IMR-90 (cell line): ENCODE data around the gene TMCC3.

Experiments
- BHLHE40 ChIP-seq: fragments of 150-350 bp; IDR thresholded peaks from 2 replicates; pipeline ENCODE4 v1.6.1; 2016; ENCODE audit warnings: mild to moderate bottlenecking, low read depth, low read length
- CEBPB ChIP-seq: IDR thresholded peaks from 2 replicates; pipeline ENCODE4 v1.6.1; 2012; ENCODE audit warnings: low read depth, low read length, improper control_type of control experiment
- CHD1 ChIP-seq: IDR thresholded peaks from 2 replicates; pipeline ENCODE4 v1.6.1; 2012; ENCODE audit warnings: low read depth, low read length, improper control_type of control experiment
- CTCF ChIP-seq: conservative IDR thresholded peaks from 2 replicates; pipeline ENCODE4 v1.5.1; 2012; ENCODE audit warnings: mild to moderate bottlenecking, low read depth, low read length, improper control_type of control experiment
- ELK1 ChIP-seq: fragments of 150-350 bp; IDR thresholded peaks from 2 replicates; pipeline ENCODE4 v1.6.1; 2016; ENCODE audit warnings: low read depth, mild to moderate bottlenecking, low read length, moderate library complexity, borderline replicate concordance
- FOS ChIP-seq: fragments of 150-350 bp; IDR thresholded peaks from 2 replicates; pipeline ENCODE4 v1.6.1; 2016; ENCODE audit warnings: low read depth, low read length
- MAFK ChIP-seq: IDR thresholded peaks from 2 replicates; pipeline ENCODE4 v1.6.1; 2012; ENCODE audit warnings: low read depth, low read length, improper control_type of control experiment
- MAZ ChIP-seq: IDR thresholded peaks from 2 replicates; pipeline ENCODE4 v1.6.1; 2012; ENCODE audit warnings: low read depth, mild to moderate bottlenecking, low read length, improper control_type of control experiment, moderate library complexity, borderline replicate concordance
- MXI1 ChIP-seq: IDR thresholded peaks from 2 replicates; pipeline ENCODE4 v1.6.1; 2012; ENCODE audit warnings: low read depth, mild to moderate bottlenecking, low read length, moderate library complexity, borderline replicate concordance
- POLR2A ChIP-seq: IDR thresholded peaks from 2 replicates; pipeline ENCODE4 v1.6.1; 2012; ENCODE audit warnings: mild to moderate bottlenecking, low read depth, low read length
- RAD21 ChIP-seq: IDR thresholded peaks from 2 replicates; pipeline ENCODE4 v1.6.1; 2012; ENCODE audit warnings: low read length, improper control_type of control experiment
- RFX5 ChIP-seq: IDR thresholded peaks from 2 replicates; pipeline ENCODE4 v1.8.0; 2012; ENCODE audit warnings: low read depth, mild to moderate bottlenecking, low read length, moderate library complexity
- SMC3 ChIP-seq: fragments of 150-350 bp; IDR thresholded peaks from 2 replicates; pipeline ENCODE4 v1.6.1; 2016; ENCODE audit warnings: low read depth, mild to moderate bottlenecking, antibody characterized with exemption, low read length, moderate library complexity

GRCh38 chr12:94697631-94698030 lies 47.3 kb upstream of the TMCC3 start:
- TF ChIP-seq POLR2A (no peak), FOS (no peak), SMC3 (no peak), CTCF (no peak), BHLHE40 (no peak), CEBPB (no peak), CHD1 (no peak), MAZ (no peak), MAFK (no peak), RFX5 (no peak), RAD21 (no peak), ELK1 (no peak), MXI1 (no peak)
